K562 (cell line): ENCODE results near the gene MATN1. TPM values are rescaled to one million over a fixed set of nuclear protein-coding genes. Genes with fewer than 3 reads are reported as not detected.
A peak's percentile ranks its signal among the peaks of the same experiment; 100 is the strongest.

ENCODE experiments used
- ATAC-seq: fragments of 200-7000 bp; cut with Tn5 transposase; 3 replicates; pipeline ENCODE4 v1.9.1; 2020; ENCODE audit warnings: moderate library complexity
- BruUV-seq: library from RNA; stranded (reverse); fragments of 400-500 nt; replicated peaks from 2 replicates; lab custom pipeline; 2021; lab: Mats Ljungman, UMichigan
- CTCF ChIA-PET: fragments of 300-600 bp; formaldehyde crosslinking; extraction: SDS; loops from one replicate; lab custom pipeline; 2021; ENCODE audit warnings: low intra/inter-chr PET ratio; lab: Yijun Ruan, JAX
- POLR2A ChIA-PET: fragments of 300-600, 350-650 bp; sonication (Branson Sonifier 250); formaldehyde crosslinking; extraction: SDS; loops from one replicate; lab custom pipeline; 2021; ENCODE audit warnings: antibody characterized with exemption, inconsistent platforms; lab: Yijun Ruan, JAX
- DNase-seq, 4 experiments: peaks; one replicate each; pipeline versions ENCODE4 v3.0.0 to v3.0.0-alpha.2; 2011 to 2018; ENCODE audit warnings: low spot score in 3 of 4, mixed read lengths in 3 of 4; ENCODE audit errors: extremely low read depth in 1 of 4
- FAIRE-seq: peaks from 2 replicates; lab custom pipeline; 2011; peaks lifted over from hg19 to GRCh38; lab: Jason Lieb, UNC
- H2AFZ ChIP-seq: 2 replicates; pipeline ENCODE4 v1.6.0; 2011; ENCODE audit warnings: low read depth, low read length, control low read depth, inconsistent platforms
- H3K27ac ChIP-seq: fragments of 200-600 bp; 3 replicates; pipeline ENCODE4 v1.8.0; 2011; ENCODE audit warnings: low read depth, mild to moderate bottlenecking, control low read depth, inconsistent platforms, low read length, moderate library complexity, mixed read lengths; ENCODE audit errors: extremely low read depth
- H3K27me3 ChIP-seq, 2 experiments: fragments of 300-600 bp in 1 of 2; 2 replicates in 1 of 2; 3 replicates in 1 of 2; pipeline versions ENCODE4 v1.6.0 to v1.8.0; 2011; ENCODE audit warnings: inconsistent platforms in 2 of 2, low read length in 2 of 2, mild to moderate bottlenecking in 1 of 2, mixed read lengths in 1 of 2, moderate library complexity in 1 of 2; ENCODE audit not compliant: control insufficient read depth in 2 of 2, insufficient read depth in 2 of 2
- H3K36me3 ChIP-seq: fragments of 300-600 bp; 3 replicates; pipeline ENCODE4 v1.8.0; 2011; ENCODE audit warnings: mild to moderate bottlenecking, low read length, inconsistent platforms; ENCODE audit not compliant: control insufficient read depth, insufficient read depth
- H3K4me1 ChIP-seq, 2 experiments: fragments of 200-600 bp in 1 of 2; replicated peaks in 1 of 2; 2 replicates in 1 of 2; 3 replicates in 1 of 2; pipeline versions ENCODE4 v1.5.1 to v1.8.0; 2011; ENCODE audit warnings: inconsistent platforms in 2 of 2, low read length in 2 of 2, mild to moderate bottlenecking in 1 of 2, mixed read lengths in 1 of 2, moderate library complexity in 1 of 2; ENCODE audit not compliant: control insufficient read depth in 2 of 2, insufficient read depth in 2 of 2
- H3K4me2 ChIP-seq: 2 replicates; pipeline ENCODE4 v1.6.1; 2011; ENCODE audit warnings: low read length, control low read depth, inconsistent platforms, mixed read lengths; ENCODE audit not compliant: insufficient read depth
- H3K4me3 ChIP-seq: fragments of 200-600 bp; sonication (generic), shearing (Covaris generic); 2 replicates; pipeline ENCODE4 v1.5.1; 2016; ENCODE audit warnings: control low read depth, inconsistent platforms
- H3K79me2 ChIP-seq: fragments of 200-600 bp; 3 replicates; pipeline ENCODE4 v1.8.0; 2011; ENCODE audit warnings: low read length, inconsistent platforms; ENCODE audit not compliant: control insufficient read depth, insufficient read depth
- H3K9ac ChIP-seq, 2 experiments: 2 replicates each; pipeline versions ENCODE4 v1.6.0 to v1.6.1; 2011; ENCODE audit warnings: low read depth in 2 of 2, low read length in 2 of 2, control low read depth in 1 of 2, inconsistent platforms in 1 of 2, mild to moderate bottlenecking in 1 of 2, mixed read lengths in 1 of 2; ENCODE audit not compliant: insufficient read depth in 1 of 2
- H3K9me1 ChIP-seq: one replicate; pipeline ENCODE4 v1.6.0; 2011; ENCODE audit warnings: inconsistent platforms, mild to moderate bottlenecking, low read length, moderate library complexity; ENCODE audit not compliant: control insufficient read depth, insufficient read depth
- H3K9me3 ChIP-seq: replicated peaks from 2 replicates; pipeline ENCODE4 v1.5.1; 2011; ENCODE audit warnings: low read depth, low read length, inconsistent platforms; ENCODE audit not compliant: control insufficient read depth, insufficient read depth
- H4K20me1 ChIP-seq: replicated peaks from 2 replicates; pipeline ENCODE4 v1.6.1; 2011; ENCODE audit warnings: low read length, inconsistent platforms, mixed read lengths; ENCODE audit not compliant: control insufficient read depth, insufficient read depth
- BRF2 ChIP-seq: IDR thresholded peaks from 3 replicates; pipeline ENCODE4 v1.6.1; 2011; ENCODE audit warnings: borderline replicate concordance, mild to moderate bottlenecking; ENCODE audit not compliant: insufficient read length, insufficient read depth
- CBX1 ChIP-seq: sonication (generic); IDR thresholded peaks from 2 replicates; pipeline ENCODE4 v1.6.1; 2016; ENCODE audit warnings: antibody characterized with exemption, low read depth, mild to moderate bottlenecking
- FOSL1 ChIP-seq: fragments of 200-800 bp; sonication (Bioruptor generic); conservative IDR thresholded peaks from 2 replicates; pipeline ENCODE4 v1.6.1; 2016; ENCODE audit warnings: missing genetic modification characterization, missing compliant biosample characterization
- GATA2 ChIP-seq: sonication (generic); formaldehyde crosslinking; IDR thresholded peaks from 2 replicates; pipeline ENCODE4 v1.4.0; 2020; ENCODE audit warnings: mild to moderate bottlenecking, missing genetic modification reagents
- GATAD2A ChIP-seq: fragments of 450-650 bp; IDR thresholded peaks from 2 replicates; pipeline ENCODE4 v1.6.1; 2017
- HDGF ChIP-seq: fragments of 450-650 bp; IDR thresholded peaks from 2 replicates; pipeline ENCODE4 v1.6.1; 2016
- PKNOX1 ChIP-seq: fragments of 450-650 bp; IDR thresholded peaks from 2 replicates; pipeline ENCODE4 v1.6.1; 2016
- RBM25 ChIP-seq: fragments of 200-400 bp; formaldehyde crosslinking; IDR thresholded peaks from 2 replicates; pipeline ENCODE4 v1.6.1; 2018; ENCODE audit warnings: low read length, low read depth, moderate library complexity; ENCODE audit not compliant: severe bottlenecking
- RCOR1 ChIP-seq, 2 experiments: IDR thresholded peaks; 2 replicates each; pipeline ENCODE4 v1.6.1; 2012; ENCODE audit warnings: low read depth in 2 of 2, low read length in 2 of 2, borderline replicate concordance in 1 of 2, improper control_type of control experiment in 1 of 2
- SAFB2 ChIP-seq: fragments of 200-400 bp; formaldehyde crosslinking; IDR thresholded peaks from 2 replicates; pipeline ENCODE4 v1.6.1; 2018; ENCODE audit warnings: borderline replicate concordance, low read length, low read depth, moderate library complexity; ENCODE audit not compliant: severe bottlenecking
- STAT5A ChIP-seq: IDR thresholded peaks from 2 replicates; pipeline ENCODE4 v1.6.1; 2012; ENCODE audit warnings: low read length, inconsistent platforms, borderline replicate concordance
- TCF15 ChIP-seq: fragments of 250-450 bp; sonication (Bioruptor Pico); IDR thresholded peaks from 2 replicates; pipeline ENCODE4 v1.8.0; 2022; ENCODE audit warnings: moderate library complexity, mild to moderate bottlenecking, inconsistent platforms
- USF1 ChIP-seq: sonication (generic); formaldehyde crosslinking; IDR thresholded peaks from 2 replicates; pipeline ENCODE4 v1.9.0; 2022; ENCODE audit warnings: mild to moderate bottlenecking, missing genetic modification reagents
- WHSC1 ChIP-seq: IDR thresholded peaks from one replicate; pipeline ENCODE4 v1.6.1; 2012; ENCODE audit warnings: low read length, control low read depth, inconsistent platforms
- ZKSCAN3 ChIP-seq: fragments of 250-450 bp; sonication (Bioruptor Pico); IDR thresholded peaks from 2 replicates; pipeline ENCODE4 v1.4.0; 2020
- ZNF3 ChIP-seq: fragments of 250-450 bp; sonication (Bioruptor Pico); IDR thresholded peaks from 2 replicates; pipeline ENCODE4 v1.5.0; 2021; ENCODE audit warnings: mild to moderate bottlenecking, moderate library complexity
- ZNF444 ChIP-seq: fragments of 250-450 bp; sonication (Bioruptor Pico); IDR thresholded peaks from 2 replicates; pipeline ENCODE4 v1.4.0; 2020; ENCODE audit warnings: mild to moderate bottlenecking, moderate library complexity
- WGBS: fragments of 100-300 bp; shearing (Covaris generic); methylation state at CpG from one replicate; pipeline ENCODE4 v1.1.6; 2016; ENCODE audit warnings: low coverage, mixed read lengths; ENCODE audit not compliant: insufficient coverage; ENCODE audit errors: missing lambda C conversion rate; 5-methylcytosine and 5-hydroxymethylcytosine counted together
- in situ Hi-C: fragments of 300-500 bp; cut with MboI; formaldehyde crosslinking; loops from 4 replicates; pipeline ENCODE4 v1.15.0; 2018; ENCODE audit warnings: inconsistent platforms, mixed read lengths
- intact Hi-C: fragments of 100-400 bp; cut with micrococcal nuclease; formaldehyde crosslinking; loops from 2 replicates; pipeline ENCODE4 v1.14.2; 2022
- polyA plus RNA-seq, 8 experiments: library from polyadenylated mRNA; depleted of rRNA in 4 of 8; stranded (reverse) in 5 of 8; unstranded in 3 of 8; fragments of >200 nt; fragmentation: Nextera tagmentation in 2 of 8; fragmentation: Illumina TruSeq in 1 of 8; extraction: Ambion mirVana in 2 of 8; extraction: Trizol in 1 of 8; gene quantifications; 2 replicates each; pipeline versions ENCODE4 v1.2.1 to v1.2.3, GENCODE V29; 2011 to 2014; ENCODE audit warnings: inconsistent platforms in 1 of 8, missing spikeins in 1 of 8
- total RNA-seq, 7 experiments: library from RNA; depleted of rRNA in 6 of 7; stranded (reverse); fragments of >200 nt in 6 of 7; fragmentation: Illumina TruSeq in 2 of 7; extraction: Trizol in 2 of 7; gene quantifications; 2 replicates each; pipeline versions ENCODE4 v1.2.1 to v1.2.3, GENCODE V29; 2011 to 2021; ENCODE audit warnings: low replicate concordance in 1 of 7

The MATN1 gene
- total and polyA plus RNA-seq, 9 of the 15 experiments (the other 6 are each of a cell fraction or from before 2014, with no cell fraction given) = 0.10 to 2.3 (median 1.2) TPM

GRCh38 chr1:30764939-30765555 lies 41.7 kb upstream of the MATN1 start:
- H2AFZ ChIP-seq = peak overlapping the region; percentile 81; the same call in 1 of the 2 replicates
- ATAC-seq = no peak
- no peaks in the 10 kb centered on the region for H3K9me3 ChIP-seq
- H3K4me1 ChIP-seq = peaks cover 69 to 85% of the 10 kb centered on the region in 2 experiments
- DNase-seq = no peak
- H3K9me1 ChIP-seq = no peaks in the 10 kb centered on the region
- WGBS = 84% methylated on average over 18 of the region's 18 CpGs
- intact Hi-C loops = no loop called here
- H3K27ac ChIP-seq = peak overlapping the region; percentile 61
- H3K4me2 ChIP-seq = no peak overlapping the region
- H3K79me2 ChIP-seq = peaks cover 3% of the 10 kb centered on the region; the same call in 1 of the 3 replicates
- no peak overlapping the region for H3K4me3 ChIP-seq
- POLR2A ChIA-PET = interaction anchor here (0.9 to 1.7 kb wide), 3 partner anchors 8 to 13 kb away, joined by 3 to 4 read pairs (median 3); no protein-coding TSS in a partner anchor
- FAIRE-seq = no peak
- no TSS peak for BruUV-seq
- peak overlapping the region in 1 of 2 experiments; percentile 33; a peak in 1 of 4 replicates for H3K9ac ChIP-seq
- CTCF ChIA-PET = interaction anchor here (0.6 kb wide), 1 partner anchor 19 kb away, joined by 3 read pairs; no protein-coding TSS in a partner anchor
- no peaks in the 10 kb centered on the region; a peak in 1 of 5 replicates for H3K27me3 ChIP-seq
- no peaks in the 10 kb centered on the region for H3K36me3 ChIP-seq
- in situ Hi-C loops = no loop called here
- no peaks in the 10 kb centered on the region for H4K20me1 ChIP-seq
- no peak for TF ChIP-seq CBX1
- TF ChIP-seq USF1 = no peak
- TF ChIP-seq FOSL1 (tag) = no peak
- TF ChIP-seq BRF2 = no peak
- no peak for TF ChIP-seq ZKSCAN3
- no peak for TF ChIP-seq HDGF
- TF ChIP-seq GATA2 (CRISPR knock-in tag) = peak; percentile 22; the same call in 1 of the 2 replicates
- peak in 1 of 2 experiments; percentile 46; a peak in 1 of 4 replicates for TF ChIP-seq RCOR1 (IDR thresholded peaks at IDR 0.05; ENCODE audit: borderline replicate concordance in 1 of 2, low read depth in 2 of 2, low read length in 2 of 2)
- no peak for TF ChIP-seq TCF15 (CRISPR knock-in tag)
- TF ChIP-seq GATAD2A = no peak
- peak; percentile 74 for TF ChIP-seq RBM25
- no peak for TF ChIP-seq ZNF444 (CRISPR knock-in tag)
- peak; percentile 32 for TF ChIP-seq PKNOX1
- peak; percentile 46 for TF ChIP-seq WHSC1
- no peak for TF ChIP-seq SAFB2
- TF ChIP-seq STAT5A = no peak
- TF ChIP-seq ZNF3 (CRISPR knock-in tag) = peak; percentile 57; the same call in 1 of the 2 replicates
